Right kidney (tissue), 1 donor: ENCODE results near the gene TRAF1.
A peak's percentile ranks its signal among the peaks of the same experiment; 100 is the strongest.

Experiments used
- DNase-seq: peaks from one replicate; pipeline ENCODE4 v3.0.0-alpha.2; 2016

The TRAF1 gene

DNA sequence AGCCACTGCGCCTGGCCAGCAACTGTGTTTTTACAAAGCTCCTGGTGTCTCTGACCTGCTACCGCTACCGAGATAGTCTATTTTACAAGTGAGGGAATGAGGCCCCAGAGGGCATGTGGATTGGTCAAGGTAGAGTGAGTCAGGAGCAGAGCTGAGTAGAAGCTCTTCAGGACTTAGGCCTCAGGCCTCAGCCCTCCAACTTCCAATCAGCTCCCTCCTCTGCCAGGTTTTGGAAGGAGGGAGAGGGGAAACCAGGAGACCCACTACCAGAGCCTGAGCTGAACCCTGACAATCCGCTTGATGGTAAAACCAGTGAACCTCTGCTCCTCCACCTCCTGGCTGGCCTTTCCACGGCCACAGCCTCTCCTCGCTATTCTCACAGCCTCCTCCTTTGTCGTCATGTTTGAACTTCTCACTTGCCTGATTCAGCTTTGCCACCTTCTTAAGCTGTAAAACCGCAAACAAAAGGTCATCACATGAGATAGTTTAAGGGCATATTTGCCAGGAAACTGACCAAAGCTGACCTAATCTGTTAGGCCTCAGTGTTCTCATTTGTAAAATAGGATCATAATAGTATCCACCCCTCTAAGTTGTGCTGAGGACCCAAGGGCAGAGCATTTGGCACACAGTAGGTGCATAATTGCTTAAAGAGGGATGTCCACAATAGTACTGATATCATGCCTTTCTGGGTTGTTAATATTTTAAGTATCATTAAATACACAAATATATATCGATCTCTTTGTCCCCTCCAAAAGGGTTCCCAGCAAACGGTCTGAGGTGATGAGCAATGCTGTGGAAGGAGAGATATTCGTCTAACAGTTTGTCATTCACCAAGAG lies 1.7 kb downstream of the TRAF1 start:
- DNase-seq: no peak

DNA sequence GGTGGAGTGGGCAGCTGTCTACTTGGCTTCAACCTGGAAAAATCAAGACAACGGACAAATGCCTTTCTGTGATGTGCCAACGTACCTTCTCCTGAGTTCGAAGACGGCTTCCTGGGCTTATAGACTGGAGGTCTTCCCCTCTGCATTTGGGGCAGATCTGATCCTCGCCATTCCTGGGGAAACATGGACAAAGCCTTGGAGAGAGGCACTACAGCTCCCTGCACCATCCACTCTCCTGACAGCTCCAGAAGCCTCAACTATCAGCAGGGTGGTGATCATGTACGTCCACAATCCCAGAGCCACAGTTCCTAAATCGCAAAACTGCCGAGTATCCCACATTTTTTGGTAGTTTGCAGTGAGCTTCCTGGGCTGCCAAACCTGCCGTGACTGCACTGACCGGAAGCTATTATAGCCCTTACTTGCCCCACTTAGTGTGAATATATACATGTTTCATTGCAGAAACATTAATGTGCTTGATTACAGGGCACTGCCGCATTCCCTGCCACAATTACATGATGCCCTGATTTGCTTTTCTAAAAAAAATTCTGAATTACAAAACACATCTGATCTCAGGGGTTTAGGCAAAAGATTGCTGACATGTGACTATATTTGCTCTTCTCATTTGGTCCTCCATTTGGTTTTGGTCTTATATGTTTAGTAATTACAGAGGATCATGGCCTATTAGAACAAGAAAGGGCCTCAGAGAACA lies 2.8 kb downstream of the TRAF1 start:
- DNase-seq: no peak

DNA sequence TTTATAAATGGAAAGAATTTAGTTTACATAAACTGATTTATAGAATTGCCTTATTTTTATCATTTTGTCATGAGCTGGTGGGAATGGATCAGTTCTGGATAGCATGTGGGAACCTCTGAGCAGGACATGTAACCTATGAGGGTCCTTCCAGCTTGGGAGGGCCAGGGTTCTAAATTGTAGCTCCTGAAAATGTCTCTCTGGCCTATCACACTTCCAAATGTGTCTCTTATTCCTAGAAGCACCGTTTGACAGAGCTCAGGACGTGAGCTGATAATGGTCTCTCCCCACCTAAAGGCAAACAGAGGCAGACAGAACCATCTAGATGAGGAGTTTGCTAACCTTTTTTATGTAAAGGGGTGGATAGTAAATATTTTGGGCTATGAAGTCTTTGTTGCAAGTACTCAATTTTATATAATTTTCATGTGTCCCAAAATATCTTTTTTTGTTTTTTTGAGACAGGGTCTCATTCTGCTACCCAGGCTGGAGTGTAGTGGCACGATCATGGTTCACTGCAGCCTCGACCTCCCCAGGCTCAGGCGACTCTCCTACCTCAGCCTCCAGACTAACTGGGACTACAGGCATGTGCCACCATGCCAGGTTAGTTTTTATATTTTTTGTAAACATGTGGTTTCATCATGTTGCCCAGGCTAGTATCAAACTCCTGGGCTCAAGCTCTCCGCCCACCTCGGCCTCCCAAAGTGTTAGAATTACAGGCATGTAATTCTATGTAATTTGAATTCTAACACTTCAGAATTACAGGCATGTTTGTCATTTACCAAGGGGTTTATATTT lies 4.0 kb downstream of the TRAF1 start:
- DNase-seq: no peak

- DNase-seq: no peak
These were observed 4.9 kb downstream of the TRAF1 start for GRCh38 chr9:120921661-120922181.

GRCh38 chr9:120920806-120921178 lies 5.8 kb downstream of the TRAF1 start:
- no peak for DNase-seq

DNA sequence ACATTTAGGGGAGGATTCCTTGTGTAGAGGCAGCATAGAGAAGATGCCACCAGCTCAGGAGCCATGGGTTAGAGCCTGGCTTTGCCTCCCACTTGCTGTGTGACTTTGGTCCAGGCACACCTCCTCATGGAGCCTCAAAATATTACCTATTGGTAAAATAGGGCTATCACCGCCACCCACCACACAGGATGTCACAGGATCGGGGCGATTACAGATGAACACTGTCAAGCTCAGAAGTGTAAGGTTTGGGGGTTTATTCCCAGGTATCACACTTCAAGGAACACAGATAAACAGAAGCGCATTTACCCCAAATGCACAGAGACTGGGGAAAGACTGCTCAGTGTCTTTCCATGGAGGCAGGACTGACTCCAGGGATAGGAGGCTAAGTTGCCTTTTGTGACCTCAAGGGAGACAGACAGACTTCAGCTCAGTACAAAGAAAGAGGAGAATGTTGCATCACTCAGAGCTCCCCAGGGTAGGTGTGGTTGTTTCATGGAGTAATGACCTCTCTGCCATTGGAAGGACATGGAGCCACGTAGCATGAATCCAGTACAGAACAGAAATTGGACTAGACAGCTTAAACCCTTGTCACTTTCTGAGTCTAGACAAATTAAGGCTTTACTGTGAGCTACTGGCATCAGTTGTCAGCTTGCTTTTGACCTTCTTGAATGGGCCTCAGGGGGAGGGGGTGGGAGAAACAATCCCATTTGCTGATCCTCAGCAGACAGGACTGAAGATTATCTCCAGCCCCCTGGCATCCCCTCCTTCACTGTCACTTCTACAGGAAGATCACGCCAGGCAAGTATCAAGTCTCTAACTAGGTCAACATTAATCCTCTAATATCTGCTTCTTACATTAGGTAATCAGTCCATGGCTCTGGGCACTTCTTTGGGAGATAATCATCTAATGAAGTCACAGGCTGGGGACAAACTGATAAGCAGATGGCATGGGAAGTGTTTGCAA lies 6.5 kb downstream of the TRAF1 start:
- no peak for DNase-seq

GRCh38 chr9:120918931-120919842 lies 7.4 kb downstream of the TRAF1 start:
- no peak for DNase-seq

DNA sequence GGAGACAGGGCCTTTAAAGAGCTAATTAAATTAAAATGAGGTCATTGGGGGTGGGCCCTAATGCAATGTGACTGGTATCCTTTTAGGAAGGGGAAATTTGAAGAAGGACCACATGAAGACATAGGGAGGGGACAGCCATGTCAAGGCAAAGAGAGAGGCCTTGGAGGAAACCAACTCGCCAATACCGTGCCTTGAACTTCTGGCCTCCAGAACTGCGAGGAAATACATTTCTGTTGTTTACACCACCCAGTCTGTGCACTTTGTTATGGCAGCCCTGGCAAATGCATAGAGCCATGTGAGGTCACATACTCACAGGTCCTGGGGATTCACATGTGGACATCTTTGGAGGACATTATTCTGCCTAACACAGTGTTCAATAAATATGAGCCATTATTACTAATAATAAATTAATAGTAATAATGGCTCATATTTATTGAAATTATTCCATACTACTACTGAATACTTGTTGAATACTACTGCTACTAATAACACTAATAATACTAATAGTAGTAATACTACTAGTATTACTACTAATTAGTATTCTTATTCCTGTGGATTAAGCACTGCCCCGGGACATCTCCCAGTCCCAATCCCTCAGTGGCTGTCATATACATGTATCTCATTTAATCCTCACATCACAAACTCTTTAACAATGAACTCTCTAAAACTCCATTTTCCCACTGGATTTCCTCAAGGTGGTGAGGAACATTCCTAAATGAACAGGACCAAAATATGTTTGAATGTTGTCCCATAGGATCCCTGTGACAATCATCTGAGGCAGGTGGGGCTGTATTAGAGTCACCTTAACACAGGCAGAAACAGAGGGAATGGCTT lies 8.4 kb downstream of the TRAF1 start:
- no peak for DNase-seq

- no peak for DNase-seq
These were observed 9.4 kb downstream of the TRAF1 start for GRCh38 chr9:120916991-120917880.

GRCh38 chr9:120916588-120916987 lies 10.0 kb downstream of the TRAF1 start:
- no peak for DNase-seq

GRCh38 chr9:120915854-120916470 lies 10.6 kb downstream of the TRAF1 start:
- no peak for DNase-seq

DNA sequence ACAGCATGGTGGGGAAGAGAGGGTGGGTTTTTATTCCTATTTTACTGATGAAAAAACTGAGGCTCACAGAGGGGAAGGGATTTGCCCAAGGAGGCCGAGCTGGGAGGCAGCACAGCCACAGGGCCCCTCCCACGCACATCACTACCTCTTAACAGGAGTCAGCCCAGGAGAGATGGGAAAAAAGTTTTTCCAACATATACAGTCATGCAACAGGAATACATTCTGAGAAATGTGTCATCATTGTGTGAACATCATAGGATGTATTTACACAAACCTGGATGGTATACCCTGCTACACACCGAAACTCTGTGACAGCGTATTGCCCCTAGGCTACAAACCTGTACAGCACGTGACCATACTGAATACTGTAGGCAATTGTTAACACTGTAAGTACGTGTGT lies 11.6 kb downstream of the TRAF1 start:
- no peak for DNase-seq

DNA sequence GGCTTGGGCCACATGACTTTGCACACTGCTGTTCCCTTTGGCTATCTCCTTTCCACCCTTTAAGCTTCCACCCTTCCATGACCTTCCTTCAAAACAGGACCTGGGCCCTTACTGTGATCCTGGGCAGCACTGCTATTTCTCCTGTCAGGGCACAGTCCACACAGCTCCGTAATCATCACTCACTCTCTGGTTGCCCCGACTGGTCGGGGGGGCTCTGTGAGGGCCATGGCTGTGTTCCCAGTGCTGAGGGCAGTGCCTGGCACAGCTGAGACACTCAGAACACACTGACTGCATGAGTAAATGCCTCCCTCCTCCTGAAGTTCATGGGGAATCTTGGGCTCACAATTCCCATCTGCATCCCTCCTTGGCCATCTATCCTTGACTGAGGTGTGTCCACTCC lies 12.2 kb downstream of the TRAF1 start:
- no peak for DNase-seq

DNA sequence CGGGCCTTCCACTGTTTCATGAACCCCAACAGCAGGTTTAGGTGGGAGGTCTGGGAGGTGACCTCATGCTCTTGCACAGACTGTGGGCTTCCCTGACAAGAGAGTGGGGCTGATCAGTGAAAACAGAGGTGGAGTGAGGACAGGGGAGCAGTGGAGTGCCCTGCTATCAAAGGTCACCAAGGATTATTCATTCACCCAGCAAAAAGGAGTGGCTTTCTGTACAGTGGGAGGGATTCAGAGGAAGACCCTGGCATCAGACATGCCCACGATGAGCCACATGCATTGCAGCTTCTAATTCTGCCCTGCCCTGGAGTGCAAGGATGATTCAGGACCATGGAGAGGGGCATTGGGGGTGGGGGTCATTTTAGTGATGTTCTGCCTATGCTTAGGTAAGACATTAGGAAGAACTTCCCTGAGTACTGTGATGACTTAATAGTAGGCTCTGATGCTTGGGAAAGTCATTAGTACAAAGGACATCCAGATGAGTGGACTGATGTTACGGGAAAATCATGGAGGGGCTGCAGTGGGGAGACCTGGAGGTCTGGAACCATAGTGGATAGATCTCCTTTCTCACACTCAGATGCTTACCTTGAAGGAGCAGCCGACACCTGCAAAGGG lies 12.8 kb downstream of the TRAF1 start:
- DNase-seq: no peak

DNA sequence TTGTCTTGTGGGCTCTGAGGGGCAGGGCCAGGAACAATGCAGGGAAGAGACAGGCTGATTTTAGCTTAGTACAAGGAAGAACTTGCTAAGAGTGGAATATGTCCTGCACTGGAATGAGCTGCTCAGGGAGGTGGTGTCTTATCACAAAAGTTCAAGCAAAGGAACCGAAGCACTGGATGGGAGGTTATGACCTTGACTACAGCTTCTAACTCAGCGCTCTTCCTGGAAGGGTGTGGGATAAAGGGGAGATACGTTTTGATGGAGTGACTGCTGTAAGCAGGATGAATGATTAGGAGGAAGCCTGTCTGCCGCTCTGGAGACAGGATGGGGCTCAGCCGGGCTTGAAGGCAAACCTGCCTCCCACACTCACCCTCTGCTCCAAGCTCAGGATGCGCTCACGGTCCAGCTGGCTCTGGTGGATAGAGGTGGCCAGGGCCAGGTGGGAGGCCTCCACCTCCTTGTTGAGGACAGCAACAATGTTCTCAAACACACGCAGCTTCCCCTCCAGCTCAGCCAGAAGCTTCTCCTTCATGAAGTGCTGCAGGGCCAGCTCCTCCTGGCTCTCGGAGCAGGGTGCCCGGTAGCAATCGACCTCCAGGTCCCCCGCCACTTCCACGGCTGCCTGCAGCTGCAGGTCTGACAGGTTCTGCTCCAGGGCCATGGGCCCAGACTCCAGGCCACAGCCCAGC lies 13.5 kb downstream of the TRAF1 start:
- peak; percentile 37 for DNase-seq

DNA sequence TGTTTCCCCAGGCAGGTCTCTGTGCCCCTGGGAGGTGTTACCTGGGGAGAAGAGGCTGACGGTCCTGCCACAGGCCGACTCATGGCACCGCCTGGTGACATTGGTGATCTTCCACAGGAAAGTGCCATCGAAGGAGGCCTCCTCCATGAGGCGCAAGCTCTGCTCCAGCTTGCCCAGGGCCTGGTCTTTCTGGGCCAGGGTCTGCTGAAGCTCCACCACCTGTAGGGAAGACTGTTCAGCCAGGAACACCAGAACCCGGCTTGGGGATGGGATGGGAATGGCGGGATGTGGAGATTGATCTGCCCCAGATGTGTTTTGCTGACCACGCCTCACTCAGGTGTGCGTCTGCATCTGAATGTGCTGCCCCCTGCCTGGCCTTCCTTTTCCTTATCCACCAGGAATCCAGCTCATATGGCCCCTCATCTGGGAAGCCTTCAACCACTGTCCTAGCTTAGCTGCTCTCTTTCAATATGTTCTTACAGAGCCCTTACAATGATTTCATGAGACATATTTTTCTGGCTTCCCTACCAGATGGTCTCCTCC lies 15.2 kb downstream of the TRAF1 start:
- DNase-seq: no peak

- DNase-seq: no peak
These were observed 16.0 kb downstream of the TRAF1 start for GRCh38 chr9:120910643-120911042.
